AG08396 (cell line): ENCODE results near the gene FBXO8.
A peak's percentile ranks its signal among the peaks of the same experiment; 100 is the strongest.

ENCODE experiments used
- DNase-seq: peaks from one replicate; pipeline ENCODE4 v3.0.0; 2012; ENCODE audit warnings: low spot score, mixed read lengths

Gene FBXO8

DNA sequence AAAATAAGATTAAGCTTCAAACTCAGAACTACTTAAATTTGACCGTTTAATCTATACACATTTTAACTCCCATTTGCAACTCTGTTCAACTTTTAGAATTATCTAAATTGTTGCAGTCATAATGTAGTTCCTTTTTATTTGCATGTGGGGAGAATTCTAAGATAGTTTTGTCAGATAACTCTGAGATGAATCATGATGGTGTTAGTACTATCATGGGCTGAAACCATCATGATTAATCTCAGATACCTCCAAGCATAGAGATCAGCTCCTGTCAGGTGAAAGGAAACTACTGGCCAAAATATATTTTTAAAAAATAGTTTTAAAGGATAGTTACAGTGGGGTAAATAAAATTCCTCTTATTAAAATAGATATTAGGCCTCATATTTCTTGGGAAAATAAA lies 39.0 kb downstream of the FBXO8 start:
- DNase-seq = no peak

DNA sequence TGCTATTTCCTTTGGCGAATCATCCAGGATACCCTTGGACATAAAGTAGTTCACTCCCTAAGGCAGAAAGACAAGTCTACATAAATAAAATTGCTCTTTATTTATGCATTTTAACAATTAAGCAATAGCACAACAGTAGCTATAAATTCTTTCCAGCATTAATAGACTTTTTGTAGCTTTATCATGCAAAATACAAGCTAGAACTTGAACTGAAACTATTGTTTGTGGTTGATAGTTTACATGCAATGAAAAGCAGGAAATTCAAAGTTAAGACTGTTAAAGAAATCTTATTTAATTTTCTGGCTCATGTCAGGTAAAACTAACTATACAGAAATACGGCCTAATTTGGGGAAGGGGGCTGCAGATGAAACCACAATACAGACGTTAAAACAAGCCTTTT lies 42.3 kb downstream of the FBXO8 start:
- no peak for DNase-seq

DNA sequence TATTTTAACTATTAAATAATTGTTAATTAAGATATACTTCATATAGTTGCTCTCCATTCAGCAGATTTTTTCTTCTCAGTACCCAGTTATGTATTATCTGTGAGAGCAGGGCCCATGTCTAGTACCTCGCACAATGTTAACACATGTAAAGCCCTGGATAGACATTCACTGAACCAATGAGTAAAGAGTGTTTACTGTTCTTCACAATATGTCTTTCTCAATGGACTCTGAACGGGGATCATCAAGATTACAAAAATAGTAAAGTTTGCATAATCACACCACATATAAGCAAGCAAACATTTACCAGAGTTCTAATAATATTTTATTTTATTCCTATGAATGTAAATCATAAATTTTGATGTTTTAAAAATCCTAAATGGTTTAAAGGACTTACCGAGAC lies 47.1 kb downstream of the FBXO8 start:
- no peak for DNase-seq

- no peak for DNase-seq
Measured at GRCh38 chr4:174230680-174231079, 52.8 kb downstream of the FBXO8 start.

DNA sequence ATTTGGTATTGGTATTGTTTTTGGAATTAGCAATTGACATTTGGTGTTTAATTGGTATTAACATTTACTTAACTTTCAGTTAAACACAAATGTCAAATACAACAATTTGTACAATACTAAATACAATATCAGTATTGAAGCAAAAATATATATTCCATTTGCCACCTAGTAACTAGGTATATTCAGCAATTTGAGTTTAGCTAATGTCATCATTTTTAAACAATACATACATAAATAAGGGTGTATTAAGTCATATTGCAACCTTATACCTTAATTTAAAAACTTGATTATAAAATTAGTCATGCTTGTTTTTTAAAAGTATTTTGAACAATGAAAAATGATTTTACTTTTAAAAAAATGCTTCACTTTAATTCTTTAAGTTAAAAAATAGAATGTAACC lies 53.3 kb downstream of the FBXO8 start:
- no peak for DNase-seq

DNA sequence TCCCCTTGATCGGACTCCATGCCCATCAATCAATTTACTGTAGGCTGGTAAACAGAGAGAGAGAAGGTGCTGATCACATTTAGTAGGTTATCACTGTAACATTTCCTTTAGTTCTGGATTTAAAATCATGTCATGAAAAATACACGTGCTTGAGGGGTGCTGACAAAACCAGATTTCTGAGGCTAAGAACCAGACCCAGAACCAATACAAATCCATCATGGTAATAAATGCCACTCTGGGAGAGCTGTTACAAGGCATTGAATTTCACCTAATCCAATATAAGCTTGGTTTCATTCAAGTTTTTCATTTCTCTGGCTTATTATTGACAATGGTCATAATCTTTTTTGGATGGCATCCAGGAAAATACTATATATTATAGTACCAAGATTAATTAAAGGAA lies 54.5 kb downstream of the FBXO8 start:
- no peak for DNase-seq

- DNase-seq = no peak
Measured at GRCh38 chr4:174225349-174226049, 58.0 kb downstream of the FBXO8 start.

- DNase-seq = no peak
Measured at GRCh38 chr4:174224550-174224949, 58.9 kb downstream of the FBXO8 start.

DNA sequence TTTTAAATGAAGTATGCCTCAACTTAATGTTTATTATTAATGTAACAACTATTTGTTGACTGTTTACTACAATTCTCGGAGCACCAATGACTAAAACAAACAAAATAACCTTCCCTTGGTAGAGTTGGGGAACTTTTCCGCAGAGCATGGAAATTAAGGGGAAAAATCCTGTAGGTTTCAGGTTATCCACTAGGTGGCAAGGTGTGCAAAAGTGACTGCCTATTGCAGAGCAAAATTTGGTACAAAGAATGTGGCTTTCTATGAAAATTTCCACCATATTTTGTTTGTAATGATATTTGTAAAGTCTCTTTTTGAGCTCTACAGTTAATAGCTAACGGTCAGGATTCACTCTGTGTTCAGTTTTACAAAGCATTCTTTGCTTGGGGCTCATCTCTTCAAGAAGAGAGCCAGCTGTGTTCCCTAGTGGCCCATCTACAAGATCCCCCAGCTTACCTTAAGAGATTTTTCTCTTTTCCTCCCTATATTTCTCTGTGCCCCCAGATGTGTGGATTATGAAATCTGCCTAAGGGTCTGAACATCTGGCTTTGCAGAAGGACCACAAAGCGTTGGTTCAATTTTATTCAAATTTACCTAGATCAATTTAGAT lies 61.1 kb downstream of the FBXO8 start:
- no peak for DNase-seq

DNA sequence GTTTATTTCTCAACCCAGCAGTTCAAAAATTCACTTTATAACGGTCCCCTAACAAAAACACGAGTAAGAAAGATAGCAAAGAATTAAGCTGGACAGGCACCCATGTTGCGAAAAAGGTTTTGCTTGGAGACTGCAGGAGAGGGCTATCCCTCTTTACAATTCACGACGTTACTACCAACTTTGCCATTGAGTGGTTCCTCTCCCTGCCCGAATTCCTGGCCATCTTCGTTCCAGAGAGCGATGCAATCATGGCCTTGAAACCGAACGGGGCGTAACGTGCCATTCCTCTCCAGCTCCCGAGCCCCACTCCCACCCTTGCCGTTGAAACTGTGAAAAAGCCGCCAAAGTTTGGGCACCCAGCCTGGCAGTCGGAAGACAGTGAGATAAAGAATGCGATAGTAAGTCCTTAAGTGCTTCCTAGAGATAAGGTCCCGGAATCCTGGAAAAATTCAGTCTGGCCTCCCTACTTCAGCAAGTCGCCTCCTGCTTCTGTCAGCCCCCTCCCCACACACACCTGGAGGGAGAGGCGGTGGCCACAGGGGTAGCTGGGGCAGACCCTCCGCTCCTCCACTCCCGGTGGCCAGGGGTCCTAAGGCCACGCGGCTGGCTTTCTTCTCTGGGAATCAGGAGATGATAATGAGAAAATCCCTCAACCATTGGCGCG lies 65.2 kb downstream of the FBXO8 start:
- DNase-seq = no peak

- DNase-seq = peak; percentile 48
Measured at GRCh38 chr4:174217273-174218126, 66.0 kb downstream of the FBXO8 start.

GRCh38 chr4:174216799-174217272 lies 66.6 kb downstream of the FBXO8 start:
- DNase-seq = no peak

DNA sequence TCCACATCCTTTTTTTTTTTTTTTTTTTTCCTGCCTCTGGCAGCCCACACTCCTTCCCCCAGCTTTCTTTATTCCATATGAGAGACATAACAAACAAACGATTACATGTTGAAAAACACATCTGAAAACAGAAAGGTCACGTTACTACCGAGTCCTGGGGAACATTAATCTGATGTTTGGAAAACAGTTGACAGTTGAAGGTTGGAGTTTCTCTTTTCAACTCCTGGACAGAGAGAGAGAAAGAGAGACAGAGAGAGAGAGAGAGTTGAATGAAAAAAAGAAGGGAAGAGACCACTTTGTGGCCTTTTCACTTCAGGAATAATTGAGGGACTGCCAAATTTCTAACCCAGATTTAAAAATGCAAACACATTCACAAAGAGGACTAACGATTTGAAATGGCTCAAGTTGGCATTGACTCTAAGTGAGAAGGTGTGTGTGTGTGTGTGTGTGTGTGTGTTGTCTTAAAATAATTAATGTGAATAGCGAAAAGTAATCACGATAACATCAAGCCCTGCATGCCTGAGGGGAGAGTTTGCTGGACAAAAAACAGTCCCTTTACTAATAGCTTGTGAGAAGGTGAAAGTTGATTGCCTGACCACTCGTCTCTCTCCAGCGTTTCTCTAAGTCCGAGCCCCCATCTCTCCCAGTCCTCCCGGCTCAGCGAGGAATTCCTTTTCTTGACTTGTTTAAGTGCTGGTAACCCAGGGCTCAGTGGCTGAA lies 67.3 kb downstream of the FBXO8 start:
- DNase-seq = no peak

- DNase-seq = no peak
Measured at GRCh38 chr4:174215057-174215456, 68.4 kb downstream of the FBXO8 start.

GRCh38 chr4:174214101-174214878 lies 69.2 kb downstream of the FBXO8 start:
- DNase-seq = no peak

DNA sequence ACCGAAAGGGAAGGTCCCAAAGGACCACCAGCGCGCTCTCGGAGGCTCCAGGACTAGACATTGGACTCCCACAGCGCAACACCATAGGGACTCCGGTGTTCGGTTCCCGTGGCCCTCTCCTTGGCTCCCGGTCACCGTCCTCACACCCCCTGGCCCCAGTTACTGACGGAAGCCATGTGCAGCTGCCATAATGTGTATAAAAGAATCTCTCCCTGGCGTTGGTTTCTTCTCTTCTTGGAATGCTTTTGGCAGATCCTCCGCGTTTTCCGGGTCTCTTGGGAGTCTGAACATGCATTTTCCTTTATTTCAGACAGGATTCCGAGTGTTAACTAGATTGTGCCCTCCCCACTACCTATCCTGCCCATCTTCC lies 69.8 kb downstream of the FBXO8 start:
- DNase-seq = no peak

GRCh38 chr4:174212061-174212460 lies 71.4 kb downstream of the FBXO8 start:
- DNase-seq = no peak

- no peak for DNase-seq
Measured at GRCh38 chr4:174211622-174212044, 71.8 kb downstream of the FBXO8 start.

DNA sequence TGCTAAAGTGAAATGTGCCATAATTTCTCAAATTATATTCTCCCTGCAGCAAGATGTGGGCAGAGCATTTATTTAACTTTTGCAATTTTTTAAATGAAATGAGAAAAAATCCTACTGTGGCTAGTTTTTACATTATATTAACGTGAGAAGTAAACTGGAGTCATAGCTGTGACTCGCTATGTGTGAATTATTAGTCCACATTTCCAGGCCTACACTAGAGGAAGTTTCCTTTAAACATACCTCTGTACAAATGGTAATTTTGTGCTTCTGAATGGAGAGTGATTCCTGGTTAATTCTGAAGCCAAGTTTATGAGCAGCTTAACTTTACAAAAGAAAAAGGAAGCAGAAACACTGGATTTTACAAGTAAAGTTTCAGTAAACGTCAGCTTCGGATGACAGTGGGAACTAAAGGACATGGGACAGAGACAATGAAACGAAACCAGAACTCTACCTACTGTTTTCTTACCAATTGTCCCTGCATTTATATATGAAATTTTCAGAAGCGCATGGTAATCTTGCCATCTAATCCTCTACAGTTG lies 72.4 kb downstream of the FBXO8 start:
- no peak for DNase-seq

DNA sequence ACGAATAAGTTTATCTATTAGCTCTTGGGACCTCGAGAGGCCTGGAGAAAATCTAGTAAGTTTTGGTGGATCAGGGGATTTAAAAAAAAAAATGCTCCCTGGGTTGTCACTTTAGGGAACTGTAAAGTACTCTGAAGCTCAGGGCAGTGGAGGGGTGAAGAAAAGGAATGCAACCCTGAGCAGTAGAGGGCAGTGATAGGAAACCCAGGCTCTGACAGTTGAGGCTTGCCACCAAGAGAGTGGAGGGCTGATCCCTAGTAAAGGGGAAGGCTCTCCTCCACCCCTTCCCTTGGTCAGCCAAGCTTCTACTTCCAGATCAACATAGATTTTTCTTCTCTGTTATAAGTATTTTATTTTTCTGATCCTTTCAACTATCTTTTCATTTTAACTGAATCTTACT lies 73.1 kb downstream of the FBXO8 start:
- no peak for DNase-seq

DNA sequence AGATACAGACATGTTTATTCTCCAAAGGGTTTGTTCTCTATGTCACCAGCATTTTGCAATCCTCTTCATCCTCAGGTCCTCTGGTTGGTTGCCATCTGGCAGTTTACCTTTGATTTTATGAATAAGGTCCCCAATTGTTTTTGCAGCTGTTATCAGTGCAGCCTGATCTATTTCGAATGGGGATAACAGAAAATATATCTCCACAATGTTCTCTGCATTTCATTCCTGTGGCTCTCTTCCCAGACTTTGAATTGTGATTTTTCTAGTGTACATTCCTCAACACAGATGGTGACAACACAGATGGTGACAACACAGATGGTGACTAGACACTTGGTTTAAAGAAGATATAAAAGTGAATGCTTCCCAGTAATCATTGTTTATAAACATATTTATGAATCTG lies 74.1 kb downstream of the FBXO8 start:
- no peak for DNase-seq
